ENCODE data around the gene PCSK6.

PCSK6 gene

GRCh38 chr15:101528917-101529299 is 39.4 kb upstream of the PCSK6 start:
- H3K9me3 ChIP-seq (replicated peaks in 1 of 2; ENCODE audit: control insufficient read depth in 2 of 2, insufficient read depth in 1 of 2, low read depth in 1 of 2, low read length in 2 of 2) = peaks cover 0 to 2% of the 10 kb centered on the region in 2 donors
- H3K27me3 ChIP-seq (ENCODE audit: control insufficient read depth in 3 of 3, insufficient read depth in 3 of 3, low read depth in 1 of 3, low read length in 3 of 3) = peaks cover 0 to 6% (median 0%) of the 10 kb centered on the region in 3 experiments
- H3K4me2 ChIP-seq (ENCODE audit: insufficient read depth, low read length, poor library complexity, severe bottlenecking) = no peak overlapping the region
- H4K8ac ChIP-seq (ENCODE audit: low read depth, low read length) = no peak overlapping the region
- no peak overlapping the region for H2BK12ac ChIP-seq (ENCODE audit: low read length)
- H2AK5ac ChIP-seq (ENCODE audit: low read depth, low read length) = peak overlapping the region; percentile 33
- H3K23ac ChIP-seq (ENCODE audit: low read depth, low read length, poor library complexity) = peak overlapping the region; percentile 87
- H3K36me3 ChIP-seq (replicated peaks in 1 of 2; ENCODE audit: control insufficient read depth in 2 of 2, insufficient read depth in 2 of 2, low read length in 2 of 2) = no peaks in the 10 kb centered on the region
- H3K9ac ChIP-seq (ENCODE audit: low read depth, low read length, poor library complexity) = no peak overlapping the region
- H2BK5ac ChIP-seq (ENCODE audit: low read length) = no peak overlapping the region
- H3K18ac ChIP-seq (ENCODE audit: low read length) = no peak overlapping the region
- no peak overlapping the region for H3K4me3 ChIP-seq (ENCODE audit: low read length in 2 of 2)
- H3K4me1 ChIP-seq (ENCODE audit: control insufficient read depth in 2 of 2, insufficient read depth in 1 of 2, low read depth in 1 of 2, low read length in 2 of 2) = peaks cover 0 to 4% of the 10 kb centered on the region in 2 donors
- no peak overlapping the region for H2BK120ac ChIP-seq (ENCODE audit: low read depth, low read length)
- H2BK15ac ChIP-seq (ENCODE audit: low read length) = no peak overlapping the region
- no peak overlapping the region for H3K27ac ChIP-seq (replicated peaks; ENCODE audit: low read length)
- no peak for DNase-seq (ENCODE audit: low spot score)
- H3K79me1 ChIP-seq (ENCODE audit: low read depth, low read length) = no peaks in the 10 kb centered on the region
- no peak overlapping the region for H3K14ac ChIP-seq (ENCODE audit: low read length)
- no peak overlapping the region for H4K91ac ChIP-seq (ENCODE audit: low read depth, low read length, poor library complexity)
- H3K4ac ChIP-seq (ENCODE audit: low read length) = no peak overlapping the region
- H2AFZ ChIP-seq (ENCODE audit: low read length) = peak overlapping the region; percentile 82
- no CpG with 5 or more reads among the region's 4 CpGs for WGBS, 2 donors (ENCODE audit: extremely low coverage in 2 of 2, insufficient read length in 2 of 2, insufficient replicate concordance in 1 of 2)

GRCh38 chr15:101528108-101528916 is 38.8 kb upstream of the PCSK6 start:
- Histone ChIP-seq H2BK12ac (ENCODE audit: low read length) (no peak overlapping the region), H3K9me3 (replicated peaks in 1 of 2; ENCODE audit: control insufficient read depth in 2 of 2, insufficient read depth in 1 of 2, low read depth in 1 of 2, low read length in 2 of 2) (peaks cover 0 to 2% of the 10 kb centered on the region in 2 donors), H2BK15ac (ENCODE audit: low read length) (no peak overlapping the region), H4K91ac (ENCODE audit: low read depth, low read length, poor library complexity) (no peak overlapping the region), H3K4ac (ENCODE audit: low read length) (no peak overlapping the region), H2BK120ac (ENCODE audit: low read depth, low read length) (no peak overlapping the region), H3K4me3 (ENCODE audit: low read length in 2 of 2) (no peak overlapping the region), H3K27ac (replicated peaks; ENCODE audit: low read length) (no peak overlapping the region), H3K36me3 (replicated peaks in 1 of 2; ENCODE audit: control insufficient read depth in 2 of 2, insufficient read depth in 2 of 2, low read length in 2 of 2) (no peaks in the 10 kb centered on the region), H2BK5ac (ENCODE audit: low read length) (no peak overlapping the region), H3K79me1 (ENCODE audit: low read depth, low read length) (no peaks in the 10 kb centered on the region), H3K4me2 (ENCODE audit: insufficient read depth, low read length, poor library complexity, severe bottlenecking) (no peak overlapping the region), H4K8ac (ENCODE audit: low read depth, low read length) (peak overlapping the region; percentile 52), H3K4me1 (ENCODE audit: control insufficient read depth in 2 of 2, insufficient read depth in 1 of 2, low read depth in 1 of 2, low read length in 2 of 2) (peaks cover 0 to 6% of the 10 kb centered on the region in 2 donors), H3K9ac (ENCODE audit: low read depth, low read length, poor library complexity) (no peak overlapping the region), H2AK5ac (ENCODE audit: low read depth, low read length) (peak overlapping the region; percentile 33), H3K18ac (ENCODE audit: low read length) (peak overlapping the region; percentile 60), H3K27me3 (ENCODE audit: control insufficient read depth in 3 of 3, insufficient read depth in 3 of 3, low read depth in 1 of 3, low read length in 3 of 3) (peaks cover 0 to 6% (median 0%) of the 10 kb centered on the region in 3 experiments), H2AFZ (ENCODE audit: low read length) (peak overlapping the region; percentile 82), H3K14ac (ENCODE audit: low read length) (no peak overlapping the region), H3K23ac (ENCODE audit: low read depth, low read length, poor library complexity) (peak overlapping the region; percentile 87)
- WGBS, 2 donors (ENCODE audit: extremely low coverage in 2 of 2, insufficient read length in 2 of 2, insufficient replicate concordance in 1 of 2) = no CpG with 5 or more reads among the region's 18 CpGs
- DNase-seq (ENCODE audit: low spot score) = no peak

GRCh38 chr15:101526890-101527289 is 37.4 kb upstream of the PCSK6 start:
- Histone ChIP-seq H3K9ac (ENCODE audit: low read depth, low read length, poor library complexity) (no peak overlapping the region), H4K91ac (ENCODE audit: low read depth, low read length, poor library complexity) (no peak overlapping the region), H3K27ac (replicated peaks; ENCODE audit: low read length) (no peak overlapping the region)

GRCh38 chr15:101526442-101526841 is 36.9 kb upstream of the PCSK6 start:
- Histone ChIP-seq H3K23ac (ENCODE audit: low read depth, low read length, poor library complexity) (peak overlapping the region; percentile 77), H3K4me2 (ENCODE audit: insufficient read depth, low read length, poor library complexity, severe bottlenecking) (no peak overlapping the region), H3K36me3 (replicated peaks in 1 of 2; ENCODE audit: control insufficient read depth in 2 of 2, insufficient read depth in 2 of 2, low read length in 2 of 2) (no peaks in the 10 kb centered on the region), H3K9me3 (replicated peaks in 1 of 2; ENCODE audit: control insufficient read depth in 2 of 2, insufficient read depth in 1 of 2, low read depth in 1 of 2, low read length in 2 of 2) (peaks cover 0 to 2% of the 10 kb centered on the region in 2 donors), H3K27ac (replicated peaks; ENCODE audit: low read length) (no peak overlapping the region), H3K79me1 (ENCODE audit: low read depth, low read length) (no peaks in the 10 kb centered on the region), H2BK120ac (ENCODE audit: low read depth, low read length) (no peak overlapping the region), H3K18ac (ENCODE audit: low read length) (no peak overlapping the region), H2AFZ (ENCODE audit: low read length) (no peak overlapping the region), H3K4me1 (ENCODE audit: control insufficient read depth in 2 of 2, insufficient read depth in 1 of 2, low read depth in 1 of 2, low read length in 2 of 2) (peaks cover 0 to 6% of the 10 kb centered on the region in 2 donors), H3K9ac (ENCODE audit: low read depth, low read length, poor library complexity) (no peak overlapping the region), H2BK5ac (ENCODE audit: low read length) (no peak overlapping the region), H3K27me3 (ENCODE audit: control insufficient read depth in 3 of 3, insufficient read depth in 3 of 3, low read depth in 1 of 3, low read length in 3 of 3) (peaks cover 0 to 13% (median 0%) of the 10 kb centered on the region in 3 experiments), H3K4me3 (ENCODE audit: low read length in 2 of 2) (no peak overlapping the region), H2BK15ac (ENCODE audit: low read length) (no peak overlapping the region), H3K4ac (ENCODE audit: low read length) (no peak overlapping the region), H4K8ac (ENCODE audit: low read depth, low read length) (no peak overlapping the region), H2AK5ac (ENCODE audit: low read depth, low read length) (peak overlapping the region; percentile 56), H2BK12ac (ENCODE audit: low read length) (no peak overlapping the region), H3K14ac (ENCODE audit: low read length) (no peak overlapping the region), H4K91ac (ENCODE audit: low read depth, low read length, poor library complexity) (no peak overlapping the region)
- no peak for DNase-seq (ENCODE audit: low spot score)
- no CpG with 5 or more reads among the region's 13 CpGs for whole genome bisulfite sequencing, 2 donors (ENCODE audit: extremely low coverage in 2 of 2, insufficient read length in 2 of 2, insufficient replicate concordance in 1 of 2)

More at GRCh38 chr15:101526890-101527289, 37.4 kb upstream of the PCSK6 start:
- H3K27me3 ChIP-seq (ENCODE audit: control insufficient read depth in 3 of 3, insufficient read depth in 3 of 3, low read depth in 1 of 3, low read length in 3 of 3) = peaks cover 0 to 9% (median 0%) of the 10 kb centered on the region in 3 experiments
- H3K23ac ChIP-seq (ENCODE audit: low read depth, low read length, poor library complexity) = no peak overlapping the region
- peaks cover 0 to 2% of the 10 kb centered on the region in 2 donors for H3K9me3 ChIP-seq (replicated peaks in 1 of 2; ENCODE audit: control insufficient read depth in 2 of 2, insufficient read depth in 1 of 2, low read depth in 1 of 2, low read length in 2 of 2)
- H3K79me1 ChIP-seq (ENCODE audit: low read depth, low read length) = no peaks in the 10 kb centered on the region
- no peak overlapping the region for H2BK5ac ChIP-seq (ENCODE audit: low read length)
- no peak overlapping the region for H2AK5ac ChIP-seq (ENCODE audit: low read depth, low read length)
- no peak overlapping the region for H2BK15ac ChIP-seq (ENCODE audit: low read length)
- H2AFZ ChIP-seq (ENCODE audit: low read length) = no peak overlapping the region
- H3K4me3 ChIP-seq (ENCODE audit: low read length in 2 of 2) = no peak overlapping the region
- no peak overlapping the region for H4K8ac ChIP-seq (ENCODE audit: low read depth, low read length)
- H3K14ac ChIP-seq (ENCODE audit: low read length) = no peak overlapping the region
- H2BK12ac ChIP-seq (ENCODE audit: low read length) = no peak overlapping the region
- DNase-seq (ENCODE audit: low spot score) = no peak
- peaks cover 0 to 6% of the 10 kb centered on the region in 2 donors for H3K4me1 ChIP-seq (ENCODE audit: control insufficient read depth in 2 of 2, insufficient read depth in 1 of 2, low read depth in 1 of 2, low read length in 2 of 2)
- H3K4me2 ChIP-seq (ENCODE audit: insufficient read depth, low read length, poor library complexity, severe bottlenecking) = no peak overlapping the region
- WGBS, 2 donors (ENCODE audit: extremely low coverage in 2 of 2, insufficient read length in 2 of 2, insufficient replicate concordance in 1 of 2) = no CpG with 5 or more reads among the region's 7 CpGs
- no peak overlapping the region for H3K18ac ChIP-seq (ENCODE audit: low read length)
- no peak overlapping the region for H3K4ac ChIP-seq (ENCODE audit: low read length)
- H3K36me3 ChIP-seq (replicated peaks in 1 of 2; ENCODE audit: control insufficient read depth in 2 of 2, insufficient read depth in 2 of 2, low read length in 2 of 2) = no peaks in the 10 kb centered on the region
- H2BK120ac ChIP-seq (ENCODE audit: low read depth, low read length) = no peak overlapping the region
